ENCODE data around the gene DNMT3B. TPM values are rescaled to one million over a fixed set of nuclear protein-coding genes. Genes with fewer than 3 reads are reported as not detected.
A peak's percentile ranks its signal among the peaks of the same experiment; 100 is the strongest.

Gene DNMT3B
- total and polyA plus RNA-seq, 12 donors, result 0.27 to 1.8 (median 0.68) TPM

DNA sequence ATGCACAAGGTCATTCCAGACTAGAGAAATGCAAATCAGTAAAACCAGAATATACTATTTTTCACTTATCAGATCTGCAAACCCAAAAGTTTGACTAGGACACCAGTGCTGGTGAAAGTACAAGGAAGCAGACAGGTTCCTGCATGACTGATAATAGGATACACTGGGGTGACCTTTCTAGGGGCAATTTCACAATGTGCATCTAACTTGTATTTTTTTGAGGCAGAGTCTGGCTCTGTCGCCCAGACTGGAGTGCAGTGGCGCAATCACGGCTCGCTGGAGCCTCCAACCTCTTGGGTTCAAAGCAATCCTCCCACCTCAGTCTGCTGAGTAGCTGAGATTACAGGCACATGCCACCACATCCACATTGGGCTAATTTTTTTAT lies 30.3 kb upstream of the DNMT3B start:
- ATAC-seq, result peak in 1 of 8 donors; percentile 18

DNA sequence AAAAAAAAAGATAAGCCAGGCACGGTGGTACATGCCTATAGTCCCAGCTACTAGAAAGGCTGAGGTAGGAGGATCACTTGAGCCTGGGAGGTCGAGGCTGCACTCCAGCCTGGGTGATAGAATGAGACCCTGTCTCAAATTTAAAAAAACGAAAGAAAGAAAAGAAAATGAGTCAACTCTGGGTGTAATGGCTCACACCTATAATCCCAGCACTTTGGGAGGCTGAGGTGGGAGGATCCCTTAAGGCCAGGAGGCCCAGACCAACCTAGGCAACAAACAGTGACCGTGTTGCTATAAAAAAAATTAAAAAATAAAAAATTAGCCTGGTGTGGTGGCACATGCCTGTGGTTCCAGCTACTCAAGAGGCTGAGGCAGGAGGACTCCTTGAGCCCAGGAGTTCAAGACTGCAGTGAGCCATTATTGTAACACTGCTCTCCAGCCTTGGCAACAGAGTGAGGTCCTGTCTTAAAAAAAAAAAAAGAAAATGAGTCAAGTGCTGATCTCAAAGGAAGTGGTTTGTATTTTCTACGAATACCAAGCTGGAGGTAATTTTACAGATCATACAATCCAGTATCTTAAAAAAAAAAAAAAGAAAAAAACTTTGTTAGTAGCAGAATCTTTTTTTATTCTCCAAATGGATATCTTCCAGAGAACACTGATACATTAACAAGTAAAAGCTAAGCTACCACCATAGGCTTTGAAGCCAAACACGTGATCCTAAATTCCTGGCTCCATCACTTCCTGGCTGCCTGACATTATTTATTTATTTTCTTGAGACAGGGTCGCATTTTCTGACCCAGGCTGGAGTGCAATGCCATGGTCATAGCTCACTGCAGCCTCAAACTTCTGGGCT lies 24.6 kb upstream of the DNMT3B start:
- no peaks in the 10 kb centered on the region for H3K9me3 ChIP-seq
- H3K36me3 ChIP-seq, result peaks cover 0 to 38% (median 0%) of the 10 kb centered on the region in 9 donors
- TF ChIP-seq, protein P1, sequence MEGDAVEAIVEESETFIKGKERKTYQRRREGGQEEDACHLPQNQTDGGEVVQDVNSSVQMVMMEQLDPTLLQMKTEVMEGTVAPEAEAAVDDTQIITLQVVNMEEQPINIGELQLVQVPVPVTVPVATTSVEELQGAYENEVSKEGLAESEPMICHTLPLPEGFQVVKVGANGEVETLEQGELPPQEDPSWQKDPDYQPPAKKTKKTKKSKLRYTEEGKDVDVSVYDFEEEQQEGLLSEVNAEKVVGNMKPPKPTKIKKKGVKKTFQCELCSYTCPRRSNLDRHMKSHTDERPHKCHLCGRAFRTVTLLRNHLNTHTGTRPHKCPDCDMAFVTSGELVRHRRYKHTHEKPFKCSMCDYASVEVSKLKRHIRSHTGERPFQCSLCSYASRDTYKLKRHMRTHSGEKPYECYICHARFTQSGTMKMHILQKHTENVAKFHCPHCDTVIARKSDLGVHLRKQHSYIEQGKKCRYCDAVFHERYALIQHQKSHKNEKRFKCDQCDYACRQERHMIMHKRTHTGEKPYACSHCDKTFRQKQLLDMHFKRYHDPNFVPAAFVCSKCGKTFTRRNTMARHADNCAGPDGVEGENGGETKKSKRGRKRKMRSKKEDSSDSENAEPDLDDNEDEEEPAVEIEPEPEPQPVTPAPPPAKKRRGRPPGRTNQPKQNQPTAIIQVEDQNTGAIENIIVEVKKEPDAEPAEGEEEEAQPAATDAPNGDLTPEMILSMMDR (IDR thresholded peaks at IDR 0.05), result no peak
- H3K4me3 ChIP-seq, result no peak overlapping the region
- H3K4me1 ChIP-seq, result peaks cover 2 to 29% (median 15%) of the 10 kb centered on the region in 9 donors
- 61 to 67% methylated on average over 7 of the region's 7 CpGs for WGBS, 2 donors
- intact Hi-C loops (cut with DNase I), result no loop called here
- ATAC-seq (peak in 1 of 8 donors; percentile 8), DNase-seq (no peak)
- peak overlapping the region in 3 of 10 donors; percentile 5 to 69 (median 58) for H3K27ac ChIP-seq
- H3K27me3 ChIP-seq, result no peaks in the 10 kb centered on the region

More for the DNA sequence above, 30.3 kb upstream of the DNMT3B start:
- WGBS, 2 donors, result 85 to 86% methylated on average over 4 of the region's 4 CpGs
- no peaks in the 10 kb centered on the region for H3K27me3 ChIP-seq
- peaks cover 0 to 71% (median 9%) of the 10 kb centered on the region in 9 donors for H3K36me3 ChIP-seq
- H3K27ac ChIP-seq, result no peak overlapping the region
- intact Hi-C loops (cut with DNase I), result no loop called here
- no peak overlapping the region for H3K4me3 ChIP-seq
- no peak for DNase-seq
- no peaks in the 10 kb centered on the region for H3K9me3 ChIP-seq
- TF ChIP-seq, protein P1 (IDR thresholded peaks at IDR 0.05), result no peak
- H3K4me1 ChIP-seq, result peaks cover 0 to 14% (median 4%) of the 10 kb centered on the region in 9 donors

DNA sequence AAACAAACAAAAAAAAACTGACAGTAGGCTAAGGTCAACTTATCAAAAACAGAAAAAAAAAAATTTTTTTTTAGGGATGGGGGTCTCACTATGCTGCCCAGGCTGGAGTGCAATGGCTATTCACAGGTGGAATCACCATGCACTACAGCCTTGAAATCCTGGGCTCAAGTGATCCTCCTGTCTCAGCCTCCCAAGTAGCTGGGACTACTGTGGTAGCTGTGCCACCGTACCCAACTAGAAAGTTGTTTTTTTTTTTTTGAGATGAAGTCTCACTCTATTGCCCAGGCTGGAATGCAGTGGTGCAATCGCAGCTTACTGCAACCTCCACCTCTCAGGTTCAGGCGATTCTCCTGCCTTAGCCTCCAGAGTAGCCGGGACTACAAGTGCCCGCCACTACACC lies 21.0 kb upstream of the DNMT3B start:
- intact Hi-C loops (cut with DNase I), result no loop called here
- H3K27ac ChIP-seq, result no peak overlapping the region
- DNase-seq (no peak), ATAC-seq (no peak)
- H3K36me3 ChIP-seq, result peaks cover 0 to 19% (median 0%) of the 10 kb centered on the region in 9 donors
- no peaks in the 10 kb centered on the region for H3K9me3 ChIP-seq
- TF ChIP-seq, protein P1 (IDR thresholded peaks at IDR 0.05), result no peak
- no peaks in the 10 kb centered on the region for H3K27me3 ChIP-seq
- peaks cover 2 to 40% (median 21%) of the 10 kb centered on the region in 9 donors for H3K4me1 ChIP-seq
- no peak overlapping the region for H3K4me3 ChIP-seq
- WGBS, 2 donors, result 93 to 95% methylated on average over 5 of the region's 5 CpGs

DNA sequence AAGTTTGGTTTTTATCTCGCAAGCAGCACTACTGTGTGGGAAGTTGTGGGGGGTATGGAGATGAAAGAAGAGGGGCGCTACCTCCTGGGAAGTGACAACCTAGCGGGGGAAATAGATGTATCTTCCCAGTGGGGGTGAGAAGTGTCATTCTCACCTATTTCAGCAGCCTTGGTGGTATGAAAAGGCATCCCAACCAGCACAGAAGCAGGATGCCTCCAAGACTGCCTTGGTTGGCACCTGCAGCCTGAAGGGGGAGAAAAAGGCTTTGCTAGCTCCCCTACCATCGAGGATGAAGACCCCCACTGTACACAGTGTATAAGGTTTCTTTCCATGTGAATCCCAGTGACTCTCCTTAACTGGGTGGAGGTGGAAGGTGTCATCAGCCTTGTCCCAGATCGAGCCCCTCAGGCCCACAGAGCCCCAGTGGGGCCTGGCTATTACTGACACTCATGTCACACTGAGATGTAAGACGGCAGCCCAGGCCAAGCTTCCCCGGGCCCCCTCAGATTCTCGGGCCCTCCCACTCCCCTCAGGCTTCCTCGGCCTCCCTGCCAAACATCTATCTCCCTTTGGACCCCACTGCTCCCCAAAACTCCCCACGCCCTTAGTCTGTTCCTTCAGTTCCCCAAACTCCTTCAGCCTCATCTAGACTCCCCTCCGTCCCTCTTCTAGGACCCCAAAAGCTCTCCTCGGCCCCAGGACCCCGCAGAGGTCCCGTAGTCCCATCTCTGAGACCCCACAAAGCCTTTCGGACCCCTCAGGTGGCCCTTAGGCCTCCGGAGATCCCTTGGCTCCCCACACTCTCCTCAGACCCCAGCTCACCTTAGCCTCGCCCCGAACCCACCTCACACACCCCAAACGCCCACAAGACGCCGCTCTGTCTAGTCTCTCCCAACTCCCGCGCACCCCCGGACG lies 19.6 kb upstream of the DNMT3B start:
- peaks cover 0 to 4% (median 0%) of the 10 kb centered on the region in 9 donors for H3K36me3 ChIP-seq
- peak overlapping the region; percentile 77 to 95 (median 90) for H3K27ac ChIP-seq
- TF ChIP-seq, protein P1 (IDR thresholded peaks at IDR 0.05), result no peak
- WGBS, 2 donors, result 10 to 11% methylated on average over 25 of the region's 25 CpGs
- peak in 7 of 8 donors; percentile 7 to 46 (median 27) for ATAC-seq
- intact Hi-C loops (cut with DNase I), result no loop called here
- peak overlapping the region; percentile 60 to 86 (median 82) for H3K4me3 ChIP-seq
- no peaks in the 10 kb centered on the region for H3K27me3 ChIP-seq
- no peaks in the 10 kb centered on the region for H3K9me3 ChIP-seq
- peak in 1 of 2 donors; percentile 11 for DNase-seq
- H3K4me1 ChIP-seq, result peaks cover 2 to 36% (median 18%) of the 10 kb centered on the region in 9 donors
